Endometrial microvascular endothelial cells (primary cell): ENCODE measurements around the gene RPS15. TPM values are rescaled to one million over a fixed set of nuclear protein-coding genes. Genes with fewer than 3 reads are reported as not detected.

Source experiments
- in situ Hi-C: cut with HindIII; loops from 2 replicates; pipeline ENCODE4 v1.10.0; 2017; ENCODE audit warnings: low sequenced_read_pairs, low pct_unique_long_range_greater_than_20kb; ENCODE audit errors: inconsistent ontology term
- total RNA-seq: library from RNA; depleted of rRNA; stranded (reverse); fragments of >200 nt; gene quantifications from one replicate; pipeline ENCODE4 v1.2.3, GENCODE V29; 2015; ENCODE audit errors: inconsistent ontology term

RPS15 gene
- total RNA-seq, 1 donor from 2014 or later, result 3,355 TPM

DNA sequence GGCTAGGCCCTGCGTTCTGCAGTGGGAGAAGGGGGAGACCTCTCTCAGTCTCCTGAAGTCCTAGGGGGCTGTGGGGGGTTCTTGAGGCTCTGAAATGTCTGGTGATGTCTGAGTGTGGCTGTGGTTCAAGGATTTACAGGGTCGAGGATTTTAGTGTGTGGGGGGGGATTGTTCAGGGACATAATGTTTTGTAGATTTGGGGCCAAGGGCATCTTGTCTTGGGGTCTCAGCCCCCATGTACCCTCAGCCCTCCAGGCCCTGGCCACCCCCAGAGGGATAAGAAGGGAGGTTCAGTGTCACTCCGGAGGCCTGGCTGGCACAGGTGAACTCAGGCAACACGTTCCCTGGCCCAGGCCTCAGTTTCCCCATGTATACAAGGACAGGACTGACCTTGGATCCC is 9.3 kb downstream of the RPS15 start:
- in situ Hi-C loops, result no loop called here

DNA sequence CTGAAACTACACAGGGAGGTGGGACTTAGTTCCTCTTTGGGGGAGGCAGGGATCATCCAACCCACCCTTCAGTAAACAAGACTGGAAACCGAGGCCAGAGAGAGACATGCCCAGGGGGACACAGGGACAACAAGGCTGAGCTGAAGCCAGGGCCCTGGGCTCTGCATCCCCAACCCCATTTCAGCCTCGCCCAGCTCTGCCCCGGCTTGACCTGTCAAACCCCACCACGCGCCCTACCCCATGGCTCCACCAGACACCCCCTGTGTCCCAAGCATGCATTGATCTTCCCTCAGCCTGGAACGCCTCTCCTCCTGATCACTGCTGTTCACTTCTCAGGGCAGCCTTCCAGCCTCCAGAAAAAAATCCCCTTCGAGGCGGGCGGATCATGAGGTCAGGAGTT is 9.7 kb downstream of the RPS15 start:
- in situ Hi-C loops, result no loop called here

DNA sequence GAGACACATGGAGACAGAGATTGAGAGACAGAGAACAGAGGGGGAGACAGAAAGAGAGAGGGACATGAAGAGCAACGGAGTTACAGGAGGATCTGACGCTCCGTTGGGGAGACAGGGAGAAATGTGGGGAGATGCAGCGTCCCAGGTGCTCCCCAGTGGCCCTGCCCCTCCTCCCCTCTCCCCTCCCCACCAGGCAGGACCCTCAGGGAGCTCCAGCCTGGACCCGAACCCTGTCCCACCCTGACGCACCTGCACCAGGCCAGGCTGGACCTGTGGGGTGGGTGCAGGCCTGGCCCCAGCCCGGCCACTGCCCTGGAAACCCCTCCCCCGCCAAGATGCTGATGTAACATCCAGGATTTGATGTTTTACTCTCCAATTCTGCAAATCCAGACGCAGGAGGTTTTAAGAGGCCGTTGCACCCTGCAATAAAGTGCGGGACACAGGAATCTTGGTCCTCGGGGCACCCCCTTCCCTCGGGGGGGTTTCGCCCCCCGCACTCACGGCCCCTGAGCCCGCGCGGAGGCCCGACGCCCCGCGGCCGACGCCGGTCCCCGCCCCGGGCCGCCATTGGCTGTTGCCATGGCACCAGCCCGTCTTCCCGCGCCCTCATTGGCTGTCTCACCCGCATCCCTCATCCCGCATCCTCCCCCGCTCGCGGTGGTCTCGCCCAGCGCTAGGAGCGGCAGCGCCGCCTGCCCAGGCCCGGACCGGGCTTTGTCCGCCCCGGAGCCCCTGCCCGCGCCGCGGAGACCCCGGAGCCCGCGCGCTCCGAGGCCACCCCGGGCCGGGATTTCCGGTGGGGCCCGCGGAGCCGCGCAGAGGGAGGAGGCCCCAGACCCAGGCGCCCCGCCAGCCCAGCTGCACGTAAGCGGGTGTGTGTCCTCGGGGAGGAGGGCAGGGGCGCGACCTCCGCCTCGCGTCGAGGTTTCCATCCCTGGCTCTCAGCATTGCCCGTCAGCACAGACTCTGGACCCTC is 11.6 kb downstream of the RPS15 start, which contains the start of gene APC2:
APC2 (plus strand) TSS at position 655 of the 976 bp plus-strand sequence. CDS start 2,881 bp downstream, outside the sequence.
- in situ Hi-C loops, result no loop called here

DNA sequence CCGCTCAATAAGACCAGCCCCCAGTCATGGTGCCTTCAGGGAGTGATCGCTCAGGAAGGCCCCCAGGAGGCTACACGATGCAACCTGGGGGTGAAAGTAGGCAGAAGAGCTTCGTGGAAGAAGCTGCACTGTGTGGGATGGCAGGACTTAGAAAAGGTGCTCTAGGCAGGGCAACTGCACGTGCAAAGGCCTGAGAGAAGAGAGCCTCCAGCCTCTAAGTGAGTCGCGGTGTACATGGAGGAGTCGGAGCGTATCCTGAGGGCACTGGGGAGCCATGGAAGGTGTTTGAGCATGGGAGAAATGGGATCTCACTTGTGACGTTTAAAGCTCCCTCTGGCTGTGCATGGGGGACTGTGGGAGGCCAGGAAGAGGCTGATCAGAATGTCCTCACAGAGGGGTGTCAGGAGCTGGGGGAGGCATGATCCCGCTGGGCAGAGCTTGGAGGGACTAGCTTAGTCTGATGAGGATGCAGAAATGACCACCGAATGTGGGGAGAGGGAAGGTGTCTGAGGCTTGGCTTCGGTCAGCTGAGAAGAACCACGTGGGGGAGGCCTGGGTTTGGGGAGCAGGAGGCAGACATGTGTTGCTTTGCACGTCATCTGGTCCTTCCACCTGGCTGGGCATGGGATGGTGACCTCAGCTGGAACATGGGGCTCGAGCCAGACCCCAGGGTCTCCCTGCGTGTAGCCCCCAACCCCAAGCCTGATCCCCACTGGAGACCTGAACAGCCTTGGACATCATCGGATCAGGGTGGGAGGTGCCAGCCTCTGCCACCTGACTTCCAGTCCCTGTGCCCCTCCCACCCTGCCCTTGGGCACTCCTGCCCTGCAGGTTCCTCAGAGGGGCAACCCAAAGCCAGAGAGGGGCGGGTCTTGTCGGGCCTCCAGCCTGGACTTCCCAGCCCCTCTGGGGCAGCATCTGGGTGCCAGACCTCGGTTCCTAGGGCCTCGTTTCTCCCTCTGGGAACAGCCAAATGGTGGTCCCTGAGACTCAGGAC is 12.8 kb downstream of the RPS15 start:
- in situ Hi-C loops, result no loop called here

DNA sequence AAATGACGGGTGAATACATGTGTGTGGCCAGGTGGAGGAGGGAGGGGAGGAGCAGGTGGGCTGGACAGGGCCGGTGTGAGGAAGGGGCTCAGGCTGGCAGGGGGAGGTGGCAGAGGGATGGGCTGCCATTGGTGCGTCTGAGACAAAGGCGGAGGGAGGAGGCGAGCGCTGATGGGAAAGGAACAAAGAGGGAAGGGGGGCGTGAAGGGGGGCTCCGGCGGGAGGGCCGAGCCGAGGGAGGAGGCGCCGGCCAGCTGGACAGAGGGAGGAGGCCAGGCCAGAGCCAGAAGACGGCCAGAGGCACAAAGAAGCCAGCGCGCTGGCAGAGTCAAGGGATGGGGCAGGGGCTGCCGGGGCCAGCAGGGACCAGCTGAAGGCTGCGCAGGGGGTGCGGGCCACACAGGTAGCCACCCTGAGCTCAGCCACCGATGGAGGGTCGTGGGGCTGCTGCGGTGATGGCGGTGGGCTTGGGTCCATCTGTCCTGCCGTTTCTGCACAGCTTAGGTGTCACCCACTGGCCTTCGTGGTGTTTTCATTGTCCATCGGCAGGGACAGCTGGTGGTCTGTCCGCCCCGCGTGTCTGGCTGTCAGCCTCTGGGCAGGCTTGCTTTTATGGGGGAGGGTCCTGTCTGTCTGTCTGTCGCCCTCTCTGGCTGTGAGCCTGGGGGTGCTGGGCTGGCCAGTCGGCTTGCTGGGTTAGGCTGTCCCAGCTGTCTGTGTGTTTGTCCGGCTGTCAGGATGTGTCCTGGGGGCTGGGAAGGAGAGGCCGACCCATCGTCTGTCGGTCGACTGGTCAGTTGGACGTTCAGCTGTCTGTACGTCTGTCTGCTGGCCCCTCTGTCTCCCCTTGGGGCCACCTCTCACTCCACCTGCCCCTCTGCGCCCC is 14.0 kb downstream of the RPS15 start:
- in situ Hi-C loops, result no loop called here

DNA sequence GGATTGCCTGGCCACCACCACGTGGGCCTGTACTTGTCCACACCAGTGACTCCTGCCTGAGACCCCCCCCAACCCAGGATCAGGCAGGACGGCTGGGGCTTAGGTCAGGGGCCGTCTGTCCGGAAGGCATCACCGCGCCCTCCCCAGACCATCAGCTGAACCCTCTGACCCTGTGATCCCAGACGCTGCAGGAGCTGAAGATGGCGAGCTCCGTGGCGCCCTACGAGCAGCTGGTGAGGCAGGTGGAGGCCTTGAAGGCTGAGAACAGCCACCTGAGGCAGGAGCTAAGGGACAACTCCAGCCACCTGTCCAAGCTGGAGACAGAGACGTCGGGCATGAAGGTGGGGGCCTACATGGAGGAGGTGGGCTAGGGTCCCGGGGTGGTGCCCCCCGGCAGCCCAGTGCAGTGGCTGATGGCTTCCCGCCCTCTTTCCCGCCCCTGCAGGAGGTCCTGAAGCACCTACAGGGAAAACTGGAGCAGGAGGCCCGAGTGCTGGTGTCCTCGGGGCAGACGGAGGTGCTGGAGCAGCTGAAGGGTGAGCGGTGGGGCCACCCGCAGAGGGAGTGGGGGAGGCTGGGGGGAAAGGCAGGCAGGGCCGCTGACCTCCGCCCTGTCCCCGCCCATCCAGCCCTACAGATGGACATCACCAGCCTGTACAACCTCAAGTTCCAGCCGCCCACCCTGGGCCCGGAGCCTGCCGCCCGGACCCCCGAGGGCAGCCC is 14.8 kb downstream of the RPS15 start:
- in situ Hi-C loops, result no loop called here

DNA sequence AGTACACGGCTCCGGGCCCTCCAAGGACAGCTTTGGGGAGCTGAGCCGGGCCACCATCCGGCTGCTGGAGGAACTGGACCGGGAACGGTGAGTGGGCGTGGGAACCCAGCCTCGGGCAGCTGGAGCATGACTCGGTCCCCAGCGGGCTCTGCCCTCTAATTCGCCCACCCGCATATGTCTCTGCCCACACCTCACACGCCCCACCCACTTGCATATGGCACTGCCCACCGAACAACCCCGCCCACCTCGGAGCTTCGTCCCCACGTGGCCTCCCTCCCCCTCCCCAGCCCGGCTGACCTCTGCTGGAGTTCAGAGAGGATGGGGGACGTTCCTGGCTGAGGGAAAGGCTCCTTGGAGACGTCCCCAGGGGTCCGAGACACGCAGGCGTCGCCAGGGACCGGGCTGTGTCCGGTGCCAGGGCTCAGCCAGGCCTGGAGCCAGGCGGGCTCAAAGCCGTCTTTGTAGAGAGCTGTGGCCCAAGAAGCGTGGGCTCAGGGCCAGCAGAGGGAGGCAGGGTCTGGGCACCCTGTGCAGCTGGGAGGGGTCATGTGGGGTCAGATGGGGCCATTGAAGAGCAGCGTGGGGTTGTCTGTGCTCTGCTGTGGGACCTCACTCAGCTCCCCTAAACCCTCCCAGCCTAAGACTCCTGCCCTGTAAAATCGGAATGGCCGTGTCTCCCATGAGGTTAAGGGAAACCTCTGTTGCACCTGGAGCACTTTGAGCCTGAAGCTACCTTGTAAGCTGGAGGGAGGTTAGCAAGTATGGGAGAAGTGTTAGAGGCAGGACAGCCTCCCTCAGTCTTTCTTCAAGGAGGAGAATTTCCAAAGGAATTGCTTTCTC is 15.5 kb downstream of the RPS15 start:
- in situ Hi-C loops, result no loop called here

DNA sequence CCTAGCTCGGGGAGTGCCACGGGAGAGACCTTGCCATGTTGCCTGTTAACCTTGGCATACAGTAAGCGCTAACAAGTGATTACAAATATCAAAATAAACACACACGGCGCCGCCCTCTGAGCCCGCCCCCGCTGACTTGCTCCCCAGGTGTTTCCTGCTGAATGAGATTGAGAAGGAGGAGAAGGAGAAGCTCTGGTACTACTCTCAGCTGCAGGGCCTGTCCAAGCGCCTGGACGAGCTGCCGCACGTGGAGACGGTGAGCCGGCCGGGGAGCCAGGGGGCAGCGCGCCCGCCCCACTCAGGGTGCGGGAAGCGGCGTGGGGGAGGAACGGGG is 16.8 kb downstream of the RPS15 start:
- in situ Hi-C loops, result no loop called here

DNA sequence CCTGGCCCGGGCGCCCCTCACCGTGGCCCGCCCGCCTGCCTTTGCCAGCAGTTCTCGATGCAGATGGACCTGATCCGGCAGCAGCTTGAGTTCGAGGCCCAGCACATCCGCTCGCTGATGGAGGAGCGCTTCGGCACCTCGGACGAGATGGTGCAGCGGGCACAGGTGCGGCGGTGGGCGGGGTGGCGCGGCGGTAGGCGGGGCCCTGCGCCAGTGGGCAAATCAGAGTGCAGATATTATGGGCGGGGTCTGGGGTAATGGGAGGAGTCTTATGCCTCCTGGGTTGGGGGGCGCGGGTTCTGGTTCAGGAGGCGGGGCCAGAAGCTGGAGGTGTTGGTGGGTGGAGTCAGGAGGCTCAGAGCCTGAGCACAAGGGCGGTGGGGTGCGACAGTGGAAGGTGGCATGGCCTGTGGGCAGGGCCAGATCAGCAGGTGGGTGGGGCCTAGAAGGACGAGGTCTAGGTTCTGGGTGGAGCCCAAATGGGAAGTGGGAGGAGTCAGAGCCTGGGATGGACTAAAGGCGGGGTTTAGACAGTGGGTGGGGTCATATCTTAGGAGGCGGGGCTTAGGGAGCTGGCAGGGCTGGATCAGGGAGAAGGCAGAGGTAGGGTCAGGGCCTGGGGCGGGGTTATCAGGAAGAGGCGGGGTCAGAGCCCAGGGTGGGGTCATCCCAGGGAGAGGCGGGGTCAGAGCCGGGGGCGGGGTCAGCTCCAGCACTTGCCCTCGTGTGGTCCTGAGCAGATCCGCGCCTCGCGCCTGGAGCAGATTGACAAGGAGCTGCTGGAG is 17.3 kb downstream of the RPS15 start:
- in situ Hi-C loops, result no loop called here

DNA sequence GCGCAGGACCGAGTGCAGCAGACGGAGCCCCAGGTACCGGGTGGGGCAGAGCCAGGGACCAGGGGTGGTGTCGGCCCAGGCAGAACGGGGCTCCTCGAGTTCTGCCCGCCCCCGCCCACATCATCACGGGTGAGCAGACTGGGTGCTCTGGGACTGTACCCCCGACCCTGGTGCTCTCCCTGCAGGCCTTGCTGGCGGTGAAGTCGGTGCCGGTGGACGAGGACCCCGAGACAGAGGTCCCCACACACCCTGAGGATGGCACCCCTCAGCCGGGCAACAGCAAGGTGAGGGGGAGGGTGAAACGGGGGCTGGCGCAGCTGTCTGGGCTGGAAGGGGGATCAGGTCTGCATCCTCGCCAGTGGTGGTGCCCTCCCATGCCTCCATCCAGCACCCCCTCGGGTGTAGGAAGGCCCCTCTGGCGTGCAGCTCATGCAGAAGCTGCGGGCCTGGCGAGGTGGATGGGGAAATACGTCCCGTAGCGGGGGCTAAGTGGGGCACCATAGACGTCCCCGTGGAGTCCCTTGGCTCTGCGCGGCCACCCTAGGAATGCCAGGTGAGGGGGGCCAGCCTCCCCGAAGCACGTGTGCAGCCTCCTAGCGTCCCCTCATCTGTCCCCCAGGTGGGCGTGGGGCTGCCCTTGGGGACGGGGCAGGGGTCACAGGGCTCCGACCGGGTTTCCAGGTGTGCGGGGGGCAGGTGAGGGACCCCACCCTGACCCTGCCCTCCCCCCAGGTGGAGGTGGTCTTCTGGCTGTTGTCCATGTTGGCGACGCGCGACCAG is 18.1 kb downstream of the RPS15 start:
- in situ Hi-C loops, result no loop called here

DNA sequence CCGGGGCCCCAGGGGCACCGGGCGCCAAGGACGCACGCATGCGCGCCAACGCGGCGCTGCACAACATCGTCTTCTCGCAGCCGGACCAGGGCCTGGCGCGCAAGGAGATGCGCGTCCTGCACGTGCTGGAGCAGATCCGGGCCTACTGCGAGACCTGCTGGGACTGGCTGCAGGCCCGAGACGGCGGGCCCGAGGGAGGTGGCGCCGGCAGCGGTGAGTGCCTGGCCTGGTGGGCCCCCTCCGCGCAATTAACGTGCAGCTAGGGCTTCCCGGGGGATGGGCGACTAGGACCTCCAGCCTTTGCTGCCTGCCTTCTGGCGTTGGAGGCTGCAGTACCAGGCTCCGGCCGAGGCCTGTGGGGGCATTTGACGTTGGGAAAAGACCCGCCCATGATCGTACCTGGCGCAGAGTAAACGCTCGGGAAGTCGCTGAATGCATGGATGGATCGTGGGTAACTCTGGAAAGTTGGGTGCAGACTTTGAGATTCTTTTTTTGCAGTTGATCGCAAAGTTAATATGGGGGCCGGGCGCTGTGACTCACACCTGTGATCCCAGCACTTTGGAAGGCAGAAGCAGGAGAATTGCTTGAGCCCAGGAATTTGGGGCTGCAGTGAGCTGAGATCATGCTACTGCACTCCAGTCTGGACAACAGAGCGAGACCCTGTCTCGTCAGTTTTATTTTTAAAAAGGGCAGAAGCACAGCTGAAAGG is 19.0 kb downstream of the RPS15 start:
- in situ Hi-C loops, result no loop called here

DNA sequence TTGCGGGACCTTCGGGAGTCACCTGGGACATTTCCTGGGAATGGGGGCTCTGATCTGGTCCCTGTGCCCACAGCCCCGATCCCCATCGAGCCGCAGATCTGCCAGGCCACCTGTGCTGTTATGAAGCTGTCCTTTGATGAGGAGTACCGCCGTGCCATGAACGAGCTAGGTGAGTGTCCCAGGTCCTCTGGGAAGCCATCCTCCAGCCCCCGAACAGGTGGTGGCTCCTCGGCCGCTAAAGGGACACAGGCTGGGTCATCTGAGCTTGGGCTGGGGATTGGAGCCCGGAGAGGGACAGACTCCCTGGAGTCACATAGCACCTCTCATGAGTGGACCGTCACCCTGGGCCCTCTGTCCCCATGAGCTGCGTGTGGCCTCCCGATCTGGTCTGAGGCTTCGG is 19.7 kb downstream of the RPS15 start:
- in situ Hi-C loops, result no loop called here

DNA sequence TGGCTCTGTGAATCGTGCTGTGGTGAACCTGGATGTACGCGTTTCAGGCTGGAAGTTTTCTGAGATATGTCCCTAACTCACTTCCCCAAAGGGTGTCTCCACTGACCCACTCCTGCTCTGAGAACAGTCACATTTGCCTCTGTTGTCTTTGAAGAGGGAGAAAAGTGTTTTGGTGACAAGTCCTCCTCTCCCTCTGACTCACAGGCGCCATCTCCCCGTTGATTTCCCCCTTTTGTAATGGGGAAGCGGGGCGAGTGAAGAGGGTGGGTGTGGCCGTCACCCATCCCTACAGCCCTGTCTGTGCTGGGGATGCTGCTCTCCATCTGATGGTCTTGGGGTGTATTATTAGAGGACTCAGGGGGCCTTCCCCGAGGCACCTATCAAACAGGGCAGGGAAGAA is 21.3 kb downstream of the RPS15 start:
- in situ Hi-C loops, result no loop called here

DNA sequence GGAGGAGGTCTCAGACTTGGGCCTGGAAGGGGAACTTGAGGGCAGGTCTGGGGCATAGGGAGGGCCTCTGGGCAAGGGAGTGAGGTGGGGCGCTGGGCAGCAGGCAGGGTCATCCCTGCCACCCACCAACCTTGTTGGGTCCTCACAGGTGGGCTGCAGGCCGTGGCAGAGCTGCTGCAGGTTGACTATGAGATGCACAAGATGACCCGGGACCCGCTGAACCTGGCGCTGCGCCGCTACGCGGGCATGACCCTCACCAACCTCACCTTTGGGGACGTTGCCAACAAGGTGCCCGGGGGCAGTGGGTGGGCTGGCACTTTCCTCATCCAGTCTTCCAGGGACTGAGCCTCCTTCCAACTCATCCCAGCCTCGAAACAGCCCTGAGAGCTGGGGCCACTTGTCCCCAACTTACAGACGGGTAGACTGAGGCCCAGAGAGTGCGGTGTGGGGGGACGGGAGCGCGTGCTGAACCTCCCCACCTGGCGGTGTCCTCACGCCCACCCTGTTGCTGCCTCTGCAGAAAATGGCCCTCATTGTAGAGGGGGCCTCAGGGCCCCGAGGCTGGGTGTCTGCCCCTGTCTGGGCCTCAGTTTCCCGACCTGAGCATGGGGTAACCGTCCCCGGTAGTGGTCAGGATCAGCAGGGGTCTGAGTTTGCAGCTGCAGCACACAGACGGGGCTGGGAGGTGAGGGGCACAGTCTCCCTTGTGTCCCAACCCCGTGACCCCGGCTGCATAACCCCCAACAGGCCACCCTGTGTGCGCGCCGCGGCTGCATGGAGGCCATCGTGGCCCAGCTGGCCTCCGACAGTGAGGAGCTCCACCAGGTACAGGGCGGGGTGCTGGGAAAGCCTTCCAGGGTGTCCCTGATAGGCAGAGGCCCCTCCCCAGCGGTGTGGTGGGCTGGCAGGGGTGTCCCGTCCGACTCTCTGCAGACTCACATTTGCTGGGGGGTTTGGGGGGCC is 22.1 kb downstream of the RPS15 start:
- in situ Hi-C loops, result no loop called here
